SK-N-SH treated with all-trans-retinoic acid at 6 μM for 48 hours (cell line): Measurements from ENCODE around the gene ATP6V0E1.
A peak's percentile ranks its signal among the peaks of the same experiment; 100 is the strongest.

Source experiments
- ATAC-seq: fragments of 200-7000 bp; cut with Tn5 transposase; 3 replicates; pipeline ENCODE4 v1.9.1; 2020; ENCODE audit warnings: mild to moderate bottlenecking, moderate library complexity
- ARNTL ChIP-seq: fragments of 450-650 bp; formaldehyde crosslinking; IDR thresholded peaks from 2 replicates; pipeline ENCODE4 v1.5.0; 2020; ENCODE audit warnings: low read depth, mild to moderate bottlenecking, moderate library complexity, borderline replicate concordance
- BACH2 ChIP-seq: fragments of 250-450 bp; sonication (Bioruptor Pico); IDR thresholded peaks from 2 replicates; pipeline ENCODE4 v1.9.0; 2021; ENCODE audit warnings: mild to moderate bottlenecking, borderline replicate concordance
- CREB5 ChIP-seq: fragments of 250-450 bp; sonication (Bioruptor Pico); IDR thresholded peaks from 2 replicates; pipeline ENCODE4 v1.5.1; 2020; ENCODE audit warnings: low read depth, mild to moderate bottlenecking, moderate library complexity
- CSDC2 ChIP-seq: fragments of 250-450 bp; sonication (Bioruptor Pico); IDR thresholded peaks from 2 replicates; pipeline ENCODE4 v1.5.0; 2020; ENCODE audit warnings: mild to moderate bottlenecking, moderate library complexity
- CSRNP3 ChIP-seq: fragments of 250-450 bp; sonication (Bioruptor Pico); IDR thresholded peaks from 2 replicates; pipeline ENCODE4 v1.5.1; 2021; ENCODE audit warnings: mild to moderate bottlenecking, moderate library complexity
- ESRRG ChIP-seq: fragments of 250-450 bp; sonication (Bioruptor Pico); IDR thresholded peaks from 2 replicates; pipeline ENCODE4 v1.6.1; 2021; ENCODE audit warnings: mild to moderate bottlenecking
- GLIS3 ChIP-seq: fragments of 250-450 bp; sonication (Bioruptor Pico); IDR thresholded peaks from 2 replicates; pipeline ENCODE4 v1.5.0; 2020; ENCODE audit warnings: mild to moderate bottlenecking, moderate library complexity
- ISL1 ChIP-seq: fragments of 250-450 bp; sonication (Bioruptor Pico); IDR thresholded peaks from 2 replicates; pipeline ENCODE4 v2.1.2; 2022; ENCODE audit warnings: mild to moderate bottlenecking, moderate library complexity
- OSR1 ChIP-seq: fragments of 250-450 bp; sonication (Bioruptor Pico); IDR thresholded peaks from 2 replicates; pipeline ENCODE4 v1.8.0; 2022; ENCODE audit warnings: moderate library complexity, mild to moderate bottlenecking, inconsistent platforms
- PATZ1 ChIP-seq: fragments of 250-450 bp; sonication (Bioruptor Pico); IDR thresholded peaks from 2 replicates; pipeline ENCODE4 v1.8.0; 2020; ENCODE audit warnings: mild to moderate bottlenecking, moderate library complexity, borderline replicate concordance
- PPARA ChIP-seq: fragments of 250-450 bp; sonication (Bioruptor Pico); IDR thresholded peaks from 2 replicates; pipeline ENCODE4 v1.5.0; 2020; ENCODE audit warnings: mild to moderate bottlenecking, borderline replicate concordance
- RARB ChIP-seq: fragments of 250-450 bp; sonication (Bioruptor Pico); IDR thresholded peaks from 2 replicates; pipeline ENCODE4 v1.8.0; 2021; ENCODE audit warnings: mild to moderate bottlenecking, moderate library complexity
- SNAI2 ChIP-seq: fragments of 250-450 bp; sonication (Bioruptor Pico); IDR thresholded peaks from 2 replicates; pipeline ENCODE4 v1.5.0; 2020; ENCODE audit warnings: mild to moderate bottlenecking, moderate library complexity
- TCF4 ChIP-seq: fragments of 250-450 bp; sonication (Bioruptor Pico); IDR thresholded peaks from 2 replicates; pipeline ENCODE4 v1.8.0; 2021; ENCODE audit warnings: mild to moderate bottlenecking, moderate library complexity, borderline replicate concordance
- TSHZ2 ChIP-seq: fragments of 250-450 bp; sonication (Bioruptor Pico); IDR thresholded peaks from 2 replicates; pipeline ENCODE4 v1.5.0; 2020; ENCODE audit warnings: mild to moderate bottlenecking, moderate library complexity
- ZFP3 ChIP-seq: fragments of 250-450 bp; sonication (Bioruptor Pico); IDR thresholded peaks from 2 replicates; pipeline ENCODE4 v1.5.0; 2020; ENCODE audit warnings: mild to moderate bottlenecking, moderate library complexity
- ZNF565 ChIP-seq: fragments of 450-650 bp; formaldehyde crosslinking; conservative IDR thresholded peaks from 2 replicates; pipeline ENCODE4 v1.5.0; 2020; ENCODE audit warnings: low read depth, mild to moderate bottlenecking, moderate library complexity
- ZNF70 ChIP-seq: fragments of 450-650 bp; formaldehyde crosslinking; IDR thresholded peaks from 2 replicates; pipeline ENCODE4 v1.5.0; 2020; ENCODE audit warnings: mild to moderate bottlenecking, moderate library complexity

The ATP6V0E1 gene

GRCh38 chr5:173055722-173055982 is 72.1 kb downstream of the ATP6V0E1 start:
- TF ChIP-seq CSDC2 (CRISPR knock-in tag), result no peak
- no peak for TF ChIP-seq RARB
- no peak for TF ChIP-seq ESRRG
- TF ChIP-seq CREB5 (CRISPR knock-in tag), result no peak
- no peak for TF ChIP-seq BACH2 (CRISPR knock-in tag)
- TF ChIP-seq ISL1 (CRISPR knock-in tag), result no peak
- TF ChIP-seq ZNF565, result no peak
- no peak for TF ChIP-seq PPARA (CRISPR knock-in tag)
- no peak for TF ChIP-seq TCF4 (CRISPR knock-in tag)
- no peak for TF ChIP-seq SNAI2 (CRISPR knock-in tag)
- TF ChIP-seq ARNTL (CRISPR knock-in tag), result no peak
- ATAC-seq, result no peak

GRCh38 chr5:173055983-173056782 is 72.6 kb downstream of the ATP6V0E1 start, which contains the start of gene CREBRF:
Gene CREBRF (plus strand): TSS chr5:173056352. CDS start chr5:173080776, 24,424 bp downstream.
- ATAC-seq, result peak; percentile 85
- TF ChIP-seq CREB5 (CRISPR knock-in tag), result no peak
- TF ChIP-seq CSRNP3 (CRISPR knock-in tag), result no peak
- TF ChIP-seq TSHZ2 (CRISPR knock-in tag), result no peak
- TF ChIP-seq OSR1 (CRISPR knock-in tag), result no peak
- TF ChIP-seq TCF4 (CRISPR knock-in tag), result no peak
- peak; percentile 76; the same call in 1 of the 2 replicates for TF ChIP-seq ARNTL (CRISPR knock-in tag)

GRCh38 chr5:173056783-173057061 is 73.2 kb downstream of the ATP6V0E1 start:
- ATAC-seq, result peak; percentile 60

More at GRCh38 chr5:173056783-173057061, 73.2 kb downstream of the ATP6V0E1 start:
- no peak for TF ChIP-seq SNAI2 (CRISPR knock-in tag)
- TF ChIP-seq PATZ1 (CRISPR knock-in tag), result no peak
- no peak for TF ChIP-seq CREB5 (CRISPR knock-in tag)
- no peak for TF ChIP-seq GLIS3 (CRISPR knock-in tag)
- no peak for TF ChIP-seq BACH2 (CRISPR knock-in tag)
- no peak for TF ChIP-seq PPARA (CRISPR knock-in tag)
- TF ChIP-seq ZNF70 (CRISPR knock-in tag), result no peak
- TF ChIP-seq ZFP3 (CRISPR knock-in tag), result no peak
- no peak for TF ChIP-seq ZNF565
